Activated T-cell treated with anti-CD3 and anti-CD28 coated beads for 4 hours (primary cell): ENCODE data around the gene RGS3.

Source experiments
- DNase-seq: peaks from one replicate; pipeline ENCODE4 v3.0.0-alpha.2; 2020

RGS3 gene

DNA sequence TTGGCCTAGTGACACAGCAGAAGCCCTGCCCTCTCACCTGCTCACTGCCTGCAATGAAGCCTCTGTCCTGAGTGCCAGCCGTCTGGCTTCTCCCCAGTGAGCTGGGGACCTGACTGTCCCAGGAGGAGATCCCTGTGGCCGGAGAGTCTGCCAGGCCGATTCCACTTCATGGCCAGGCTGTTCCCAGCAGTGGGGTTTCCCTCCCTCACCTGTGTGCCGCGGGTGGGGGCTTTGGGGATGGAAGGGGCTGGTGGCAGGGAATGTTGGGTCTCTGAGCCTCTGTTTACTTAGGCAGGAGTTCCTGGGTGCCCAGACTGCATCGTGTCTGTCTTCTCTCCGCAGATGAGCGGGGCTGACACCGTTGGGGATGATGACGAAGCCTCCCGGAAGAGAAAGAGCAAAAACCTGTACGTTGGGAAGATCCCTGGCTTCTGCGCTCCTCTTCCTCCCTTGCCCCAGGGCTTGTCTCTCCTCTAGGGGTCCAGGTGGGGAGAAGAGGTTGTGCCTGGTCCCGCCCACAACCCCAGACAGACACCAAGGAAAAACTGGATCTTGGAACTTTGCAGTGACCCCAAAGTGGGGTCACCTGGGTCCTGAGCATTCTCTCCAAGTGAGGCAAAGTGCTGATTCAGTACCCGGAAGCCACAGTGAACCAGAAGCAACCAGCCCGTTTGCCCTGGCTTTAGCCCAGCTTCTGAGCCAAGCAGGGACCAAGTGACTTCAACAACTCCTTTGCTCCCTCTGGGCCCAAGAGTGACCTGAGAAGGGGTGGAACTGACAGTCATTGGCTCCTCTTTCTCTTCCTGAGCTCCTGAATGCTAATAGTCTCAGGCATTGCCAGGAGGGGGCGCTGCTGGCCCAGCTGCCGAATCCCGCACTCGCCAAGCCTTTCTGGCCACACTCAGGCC, 127.7 kb downstream of the RGS3 start:
- DNase-seq: peak; percentile 19

- DNase-seq: no peak
These were observed 128.5 kb downstream of the RGS3 start for GRCh38 chr9:113591899-113592625.

- DNase-seq: no peak
These were observed 129.5 kb downstream of the RGS3 start for GRCh38 chr9:113592876-113593575.

GRCh38 chr9:113593682-113594281, 130.3 kb downstream of the RGS3 start:
- DNase-seq: no peak

DNA sequence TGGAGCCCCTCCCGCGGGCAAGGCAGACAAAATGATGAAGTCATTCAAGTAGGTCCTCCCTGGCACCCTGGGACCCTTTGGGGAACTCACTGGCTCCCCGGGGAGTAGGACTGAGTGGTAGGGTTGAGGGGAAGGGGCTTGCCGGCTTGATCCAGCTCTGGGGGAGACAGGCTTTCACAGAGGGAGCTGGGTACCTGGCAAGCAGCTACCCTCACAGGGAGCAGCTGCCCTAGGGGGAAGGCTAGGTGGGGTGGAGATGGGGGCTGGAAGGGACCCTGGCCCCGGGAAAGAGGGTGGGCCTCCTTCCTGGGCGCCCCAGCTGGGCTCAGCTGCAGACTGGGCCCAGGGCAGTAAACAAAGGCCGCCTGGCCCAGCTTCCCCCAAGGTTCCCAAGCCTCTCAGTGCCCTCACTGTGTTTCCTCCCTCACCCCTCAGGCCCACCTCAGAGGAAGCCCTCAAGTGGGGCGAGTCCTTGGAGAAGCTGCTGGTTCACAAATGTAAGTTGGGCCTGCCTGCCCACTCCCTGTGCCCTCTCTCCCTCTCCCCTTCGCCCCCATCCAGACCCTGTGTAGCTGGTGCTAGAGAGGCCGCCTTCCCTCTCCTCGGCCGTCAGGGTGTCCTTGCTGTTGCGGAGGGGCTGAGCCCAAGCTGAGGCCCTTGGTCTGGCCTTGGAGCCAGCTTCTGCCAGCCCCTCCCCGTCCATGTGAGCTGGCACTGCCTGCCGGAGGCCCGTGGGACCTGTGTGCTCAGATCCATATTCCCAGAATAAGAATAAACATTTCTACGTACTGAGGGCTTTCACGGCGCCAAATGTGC, 131.2 kb downstream of the RGS3 start:
- no peak for DNase-seq

GRCh38 chr9:113596616-113597320, 133.2 kb downstream of the RGS3 start:
- DNase-seq: no peak

- no peak for DNase-seq
These were observed 134.1 kb downstream of the RGS3 start for GRCh38 chr9:113597390-113598241.

DNA sequence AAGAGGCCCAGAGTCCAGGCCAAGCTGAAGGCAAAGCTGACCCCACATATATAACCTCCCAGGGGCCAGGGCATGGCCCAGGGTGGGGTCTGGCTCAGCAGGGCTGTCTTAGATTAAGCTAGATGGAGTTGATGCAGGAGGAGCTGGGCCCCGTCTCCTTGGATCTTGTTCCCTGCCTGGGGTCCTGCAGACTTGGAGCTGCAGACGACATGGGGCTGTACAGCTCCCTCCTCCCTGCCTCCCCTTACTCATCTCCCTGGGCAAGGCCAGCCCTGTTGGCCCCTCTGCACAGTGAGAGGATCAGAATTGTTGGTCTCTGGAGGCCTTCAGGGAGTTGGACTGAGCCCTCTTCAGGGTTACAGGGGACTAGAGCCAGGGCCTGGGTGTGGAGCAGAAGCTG, 134.9 kb downstream of the RGS3 start:
- no peak for DNase-seq

GRCh38 chr9:113598883-113599282, 135.4 kb downstream of the RGS3 start:
- no peak for DNase-seq

- DNase-seq: no peak
These were observed 136.1 kb downstream of the RGS3 start for GRCh38 chr9:113599646-113600022.

DNA sequence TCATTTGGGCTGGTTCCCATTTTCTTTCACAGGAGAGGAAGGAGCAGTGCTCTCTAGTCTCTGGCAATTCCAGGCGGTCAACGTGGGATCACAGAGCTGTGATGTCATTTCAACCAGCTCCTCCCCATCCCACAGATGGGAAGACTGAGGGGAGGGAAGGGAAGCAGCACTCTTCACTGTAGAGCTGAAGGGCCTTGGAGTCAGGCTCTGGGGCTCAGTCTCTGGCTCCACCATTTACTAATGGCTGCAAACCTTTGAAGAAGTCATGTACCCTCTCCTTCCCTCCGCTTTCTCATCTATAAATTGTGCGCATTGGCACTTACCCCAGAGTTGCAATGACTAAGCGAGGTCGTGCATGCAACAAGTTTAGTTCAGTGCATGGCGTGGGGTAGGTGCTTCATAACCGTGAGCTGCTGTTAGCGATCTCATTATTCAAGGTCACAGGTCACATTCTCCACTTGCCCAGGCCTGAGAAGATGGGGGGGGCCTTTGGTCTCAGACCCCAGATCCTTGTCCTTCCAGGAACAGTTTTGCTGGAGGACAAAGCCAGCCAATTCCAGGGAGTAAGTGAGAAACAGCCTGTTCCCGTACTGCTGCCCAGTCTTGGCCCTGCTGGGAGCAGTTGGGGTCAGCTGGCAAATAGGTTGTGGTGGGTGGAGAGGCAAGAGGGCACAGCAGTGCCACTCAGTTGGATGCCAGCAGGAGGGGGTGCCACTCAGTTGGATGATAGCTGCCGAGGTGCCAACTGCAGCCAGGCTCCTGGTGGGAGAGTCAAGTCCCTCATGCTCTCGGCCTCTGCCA, 136.7 kb downstream of the RGS3 start:
- no peak for DNase-seq

- no peak for DNase-seq
These were observed 137.5 kb downstream of the RGS3 start for GRCh38 chr9:113600871-113601614.

DNA sequence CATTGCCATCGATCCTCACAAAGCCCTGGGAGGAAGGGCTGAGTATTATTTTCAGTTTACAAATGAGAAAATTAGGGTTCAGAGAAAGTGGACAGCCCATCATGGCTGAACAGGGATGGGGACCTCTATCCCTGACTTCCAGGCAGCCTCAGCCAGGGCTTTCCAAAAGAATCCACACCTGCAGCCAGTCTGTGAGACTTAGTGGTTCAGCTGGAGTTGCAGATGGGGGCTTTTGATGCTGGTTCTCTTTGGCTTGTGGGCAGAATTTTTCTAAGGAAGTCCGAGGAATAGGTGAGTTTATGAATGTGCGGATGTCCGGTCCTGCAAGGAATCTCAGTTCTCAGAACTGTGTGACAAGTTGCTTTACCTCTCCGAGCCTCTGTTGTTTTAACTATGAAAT, 138.1 kb downstream of the RGS3 start:
- no peak for DNase-seq

- DNase-seq: peak; percentile 45
These were observed 138.9 kb downstream of the RGS3 start for GRCh38 chr9:113602126-113603047.

- no peak for DNase-seq
These were observed 139.5 kb downstream of the RGS3 start for GRCh38 chr9:113603048-113603375.

DNA sequence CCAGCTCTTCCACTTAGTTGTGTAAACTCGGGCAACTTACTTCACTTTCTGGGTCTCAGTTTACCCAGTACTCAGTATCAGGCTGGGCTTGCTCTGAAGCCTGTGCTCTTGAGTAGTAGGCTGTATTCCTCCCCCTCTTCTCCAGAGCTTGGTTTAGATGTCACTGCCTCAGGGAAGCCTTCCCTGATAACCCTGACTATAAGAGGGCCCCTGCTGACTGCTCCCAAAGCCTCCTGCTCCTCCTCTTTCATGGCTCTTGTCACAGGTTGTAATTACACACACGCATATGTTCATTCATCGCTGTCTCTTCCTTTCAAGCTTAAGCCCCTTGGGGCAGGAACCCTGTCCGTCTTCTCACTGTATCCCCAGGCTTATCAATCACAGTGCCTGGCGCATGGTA, 140.2 kb downstream of the RGS3 start:
- no peak for DNase-seq

DNA sequence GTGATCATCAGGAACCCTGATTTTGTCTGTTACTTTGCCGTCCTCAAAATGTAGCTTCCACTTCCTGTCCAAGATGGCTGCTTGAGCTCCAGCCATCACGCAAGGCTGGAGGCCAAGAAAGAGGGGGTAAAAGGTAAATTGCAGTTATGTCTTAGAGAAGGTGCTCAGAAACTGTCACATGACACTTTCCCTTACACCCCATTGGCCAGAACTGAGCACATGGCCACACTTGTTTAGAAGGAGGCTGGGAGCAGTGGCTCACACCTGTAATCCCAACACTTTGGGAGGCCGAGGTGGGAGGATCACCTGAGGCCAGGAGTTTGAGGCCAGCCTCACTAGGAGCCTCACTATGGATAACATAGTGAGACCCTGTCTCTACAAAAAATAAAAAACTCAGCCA, 140.9 kb downstream of the RGS3 start:
- DNase-seq: no peak

DNA sequence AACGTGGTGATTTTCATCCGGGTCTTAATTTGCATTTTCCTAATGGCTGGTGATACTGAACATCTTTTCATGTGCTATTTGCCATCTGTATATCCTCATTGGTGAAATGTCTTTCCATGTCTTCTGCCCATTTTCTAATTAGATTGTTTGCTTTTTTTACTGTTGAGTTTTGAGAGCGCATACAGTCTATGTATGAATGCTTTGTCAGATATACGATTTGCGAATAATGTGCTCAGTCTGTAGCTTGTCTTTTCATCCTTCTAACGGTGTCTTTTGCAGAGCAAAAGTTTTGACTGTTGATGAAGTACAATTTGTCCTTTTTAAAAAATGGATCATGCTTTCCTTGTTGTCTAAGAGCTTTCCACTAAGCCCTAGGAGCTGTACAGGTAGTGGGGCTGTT, 143.0 kb downstream of the RGS3 start:
- DNase-seq: no peak
